Breast epithelium (tissue), 4 donors: ENCODE data around the gene RBM33. TPM values are rescaled to one million over a fixed set of nuclear protein-coding genes. Genes with fewer than 3 reads are reported as not detected.

ENCODE experiments used
- DNase-seq, 2 donors: peaks; one replicate each; pipeline ENCODE4 v3.0.0-alpha.2; 2019; ENCODE audit warnings: low spot score in 2 of 2
- H3K27ac ChIP-seq, 2 donors: fragments of 200-600 bp; sonication (generic) in 1 of 2; one replicate each; pipeline ENCODE4 v1.5.1; 2016 to 2019; ENCODE audit warnings: mild to moderate bottlenecking in 1 of 2
- H3K27me3 ChIP-seq, 2 donors: fragments of 200-600 bp; sonication (generic) in 1 of 2; one replicate each; pipeline versions ENCODE4 v1.5.1 to v1.6.0; 2017 to 2019; ENCODE audit warnings: control low read depth in 1 of 2, mild to moderate bottlenecking in 1 of 2
- H3K36me3 ChIP-seq: fragments of 200-600 bp; one replicate; pipeline ENCODE4 v1.5.1; 2019
- H3K4me1 ChIP-seq, 2 donors: fragments of 200-600 bp; sonication (generic); one replicate each; pipeline ENCODE4 v1.5.1; 2016 to 2019; ENCODE audit warnings: control low read depth in 1 of 2
- H3K4me3 ChIP-seq, 3 donors: fragments of 200-600 bp; sonication (generic); 1 replicate in 2 of 3; 2 replicates in 1 of 3; pipeline ENCODE4 v1.5.1; 2016 to 2019; ENCODE audit warnings: mild to moderate bottlenecking in 3 of 3, moderate library complexity in 2 of 3
- H3K9me3 ChIP-seq, 2 donors: fragments of 200-600 bp; sonication (generic) in 1 of 2; one replicate each; pipeline ENCODE4 v1.5.1; 2016 to 2019; ENCODE audit warnings: control low read depth in 1 of 2
- POLR2A ChIP-seq: fragments of 450-650 bp; IDR thresholded peaks from one replicate; pipeline ENCODE4 v1.6.1; 2016; ENCODE audit warnings: antibody characterized with exemption, mild to moderate bottlenecking, moderate library complexity
- POLR2AphosphoS5 ChIP-seq, 3 donors: sonication (generic); formaldehyde crosslinking; IDR thresholded peaks; one replicate each; pipeline ENCODE4 v1.6.1; 2017; ENCODE audit warnings: antibody characterized with exemption in 3 of 3
- intact Hi-C: fragments of 100-400 bp; cut with DNase I; formaldehyde crosslinking; loops from one replicate; pipeline ENCODE4 v1.15.1; 2023; ENCODE audit warnings: low total_unique reads
- total RNA-seq, 3 donors: library from RNA; depleted of rRNA; stranded (reverse); fragments of >200 nt; gene quantifications; one replicate each; pipeline ENCODE4 v1.1.0, GENCODE V29; 2016
- TF ChIP-seq, protein P1 (sequence below), 3 donors: fragments of 450-650 bp; IDR thresholded peaks; one replicate each; pipeline ENCODE4 v1.5.1; 2016 to 2017; ENCODE audit warnings: antibody characterized with exemption in 3 of 3, mild to moderate bottlenecking in 3 of 3, moderate library complexity in 3 of 3

RBM33 gene
- total RNA-seq, 3 donors from 2014 or later, result 34.9 to 58.8 (median 46.5) TPM

DNA sequence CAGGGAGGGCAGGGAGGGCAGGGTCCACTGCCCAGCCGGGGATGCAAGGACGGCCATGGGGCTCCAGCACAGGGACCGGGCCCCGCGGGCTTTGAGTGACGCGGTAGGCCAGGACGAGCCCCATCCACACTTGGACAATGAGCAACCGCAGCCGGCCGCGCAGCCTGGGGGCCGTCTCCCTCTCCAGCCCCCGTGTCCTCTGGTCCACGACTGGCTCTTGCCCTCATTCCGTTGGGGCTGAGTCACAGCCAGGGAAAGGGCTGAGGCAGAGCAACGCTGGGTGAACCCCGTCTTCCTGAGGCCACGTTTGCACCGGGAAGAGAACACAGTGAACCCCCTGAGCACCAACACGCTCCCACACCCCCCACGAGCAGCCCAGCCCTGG is 144.1 kb downstream of the RBM33 start:
- no peak for DNase-seq
- Histone ChIP-seq H3K27ac (no peak overlapping the region), H3K4me1 (no peaks in the 10 kb centered on the region), H3K9me3 (no peaks in the 10 kb centered on the region), H3K36me3 (no peaks in the 10 kb centered on the region), H3K4me3 (no peak overlapping the region), H3K27me3 (no peaks in the 10 kb centered on the region)
- intact Hi-C loops, result no loop called here
- TF ChIP-seq, protein P1, sequence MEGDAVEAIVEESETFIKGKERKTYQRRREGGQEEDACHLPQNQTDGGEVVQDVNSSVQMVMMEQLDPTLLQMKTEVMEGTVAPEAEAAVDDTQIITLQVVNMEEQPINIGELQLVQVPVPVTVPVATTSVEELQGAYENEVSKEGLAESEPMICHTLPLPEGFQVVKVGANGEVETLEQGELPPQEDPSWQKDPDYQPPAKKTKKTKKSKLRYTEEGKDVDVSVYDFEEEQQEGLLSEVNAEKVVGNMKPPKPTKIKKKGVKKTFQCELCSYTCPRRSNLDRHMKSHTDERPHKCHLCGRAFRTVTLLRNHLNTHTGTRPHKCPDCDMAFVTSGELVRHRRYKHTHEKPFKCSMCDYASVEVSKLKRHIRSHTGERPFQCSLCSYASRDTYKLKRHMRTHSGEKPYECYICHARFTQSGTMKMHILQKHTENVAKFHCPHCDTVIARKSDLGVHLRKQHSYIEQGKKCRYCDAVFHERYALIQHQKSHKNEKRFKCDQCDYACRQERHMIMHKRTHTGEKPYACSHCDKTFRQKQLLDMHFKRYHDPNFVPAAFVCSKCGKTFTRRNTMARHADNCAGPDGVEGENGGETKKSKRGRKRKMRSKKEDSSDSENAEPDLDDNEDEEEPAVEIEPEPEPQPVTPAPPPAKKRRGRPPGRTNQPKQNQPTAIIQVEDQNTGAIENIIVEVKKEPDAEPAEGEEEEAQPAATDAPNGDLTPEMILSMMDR (IDR thresholded peaks at IDR 0.05), result no peak
- no peak for TF ChIP-seq POLR2AphosphoS5 (IDR thresholded peaks at IDR 0.05)
- TF ChIP-seq POLR2A, result no peak

- Histone ChIP-seq H3K4me3 (no peak overlapping the region), H3K4me1 (no peaks in the 10 kb centered on the region), H3K27ac (no peak overlapping the region), H3K36me3 (no peaks in the 10 kb centered on the region), H3K9me3 (no peaks in the 10 kb centered on the region), H3K27me3 (no peaks in the 10 kb centered on the region)
- intact Hi-C loops, result no loop called here
- DNase-seq, result no peak
- no peak for TF ChIP-seq POLR2A
- TF ChIP-seq, protein P1 (IDR thresholded peaks at IDR 0.05), result no peak
- TF ChIP-seq POLR2AphosphoS5 (IDR thresholded peaks at IDR 0.05), result no peak
These were observed 144.7 kb downstream of the RBM33 start for GRCh38 chr7:155789001-155789725.

- Histone ChIP-seq H3K4me3 (no peak overlapping the region), H3K27ac (no peak overlapping the region), H3K4me1 (no peaks in the 10 kb centered on the region), H3K9me3 (no peaks in the 10 kb centered on the region), H3K27me3 (no peaks in the 10 kb centered on the region), H3K36me3 (no peaks in the 10 kb centered on the region)
- TF ChIP-seq, protein P1 (IDR thresholded peaks at IDR 0.05), result no peak
- intact Hi-C loops, result loop anchor here (5.0 kb wide), 1 partner anchor 1037 kb away; no protein-coding TSS in a partner anchor
- no peak for DNase-seq
These were observed 146.2 kb downstream of the RBM33 start for GRCh38 chr7:155790666-155791065.

DNA sequence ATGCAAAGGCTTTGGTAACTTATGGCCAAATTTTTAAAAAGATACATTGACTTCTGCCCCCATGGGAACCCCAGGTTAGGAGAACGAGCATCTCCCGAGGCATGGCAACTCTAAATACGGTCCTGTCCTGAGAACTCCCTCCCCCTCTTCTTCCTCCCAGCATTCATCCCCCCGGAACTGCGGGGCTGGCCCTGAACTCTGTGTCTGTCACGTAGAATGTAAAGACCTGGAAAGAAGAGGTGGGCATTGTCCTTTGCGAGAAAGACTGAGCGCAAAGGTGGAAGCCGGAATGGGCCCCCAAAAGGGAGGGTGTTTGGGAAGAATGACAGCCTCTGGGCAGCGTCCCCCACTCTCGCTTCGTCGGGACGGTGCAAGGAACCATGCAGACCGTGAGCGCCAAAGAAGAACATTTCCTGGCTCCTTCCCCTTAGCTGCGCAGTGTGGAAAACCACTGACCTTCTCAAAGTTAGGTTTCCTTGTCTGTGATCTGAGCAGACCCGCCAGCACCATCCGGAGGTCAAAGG is 146.8 kb downstream of the RBM33 start:
- H3K27ac ChIP-seq, result no peak overlapping the region
- no peaks in the 10 kb centered on the region for H3K9me3 ChIP-seq
- intact Hi-C loops, result loop anchor here (5.0 kb wide), 1 partner anchor 1036 kb away; no protein-coding TSS in a partner anchor
- no peaks in the 10 kb centered on the region for H3K36me3 ChIP-seq
- no peak for TF ChIP-seq POLR2A
- TF ChIP-seq, protein P1 (IDR thresholded peaks at IDR 0.05), result no peak
- no peak overlapping the region for H3K4me3 ChIP-seq
- H3K27me3 ChIP-seq, result peaks cover 0 to 5% of the 10 kb centered on the region in 2 donors
- no peak for DNase-seq
- no peaks in the 10 kb centered on the region for H3K4me1 ChIP-seq

GRCh38 chr7:155791836-155792235 is 147.4 kb downstream of the RBM33 start:
- intact Hi-C loops, result loop anchor here (5.0 kb wide), 1 partner anchor 1035 kb away; no protein-coding TSS in a partner anchor
- no peaks in the 10 kb centered on the region for H3K4me1 ChIP-seq
- H3K4me3 ChIP-seq, result no peak overlapping the region
- no peaks in the 10 kb centered on the region for H3K36me3 ChIP-seq
- DNase-seq, result no peak
- no peak for TF ChIP-seq POLR2A
- TF ChIP-seq, protein P1 (IDR thresholded peaks at IDR 0.05), result no peak
- TF ChIP-seq POLR2AphosphoS5 (IDR thresholded peaks at IDR 0.05), result no peak
- H3K27ac ChIP-seq, result no peak overlapping the region
- H3K27me3 ChIP-seq, result peaks cover 0 to 11% of the 10 kb centered on the region in 2 donors
- no peaks in the 10 kb centered on the region for H3K9me3 ChIP-seq
